ENCODE measurements around the gene CWC27.

Gene CWC27

GRCh38 chr5:64968591-64969110 is 199.9 kb downstream of the CWC27 start:
- TF ChIP-seq TRIM28 (IDR thresholded peaks at IDR 0.05; ENCODE audit: borderline replicate concordance, low read length) (no peak), ZNF302 (tag by site-specific recombination; IDR thresholded peaks at IDR 0.05; ENCODE audit: low read depth) (no peak), ZNF324 (tag by site-specific recombination; IDR thresholded peaks at IDR 0.05) (no peak), ZBTB8A (tag by site-specific recombination; IDR thresholded peaks at IDR 0.05) (no peak), ZNF792 (tag by site-specific recombination; IDR thresholded peaks at IDR 0.05) (no peak), ZFP41 (tag by site-specific recombination; IDR thresholded peaks at IDR 0.05; ENCODE audit: borderline replicate concordance) (no peak), ZNF621 (tag by site-specific recombination; IDR thresholded peaks at IDR 0.05) (no peak), ZNF473 (tag by site-specific recombination; IDR thresholded peaks at IDR 0.05) (no peak), ZNF692 (tag by site-specific recombination; IDR thresholded peaks at IDR 0.05) (no peak), ZNF335 (tag by site-specific recombination; conservative IDR thresholded peaks at IDR 0.05) (no peak), ZNF514 (tag by site-specific recombination; IDR thresholded peaks at IDR 0.05) (no peak), OVOL3 (tag by site-specific recombination; IDR thresholded peaks at IDR 0.05) (no peak), GLIS2 (tag by site-specific recombination; IDR thresholded peaks at IDR 0.05) (no peak), KLF1 (tag by site-specific recombination; IDR thresholded peaks at IDR 0.05) (no peak), OSR2 (tag by site-specific recombination; IDR thresholded peaks at IDR 0.05) (no peak), SP7 (tag by site-specific recombination; IDR thresholded peaks at IDR 0.05) (no peak)
- ChIA-PET POLR2A (no interaction called here), CTCF (no interaction called here)
- Histone ChIP-seq H3K9me3 (ENCODE audit: control insufficient read depth, insufficient read depth, low read depth, low read length) (no peaks in the 10 kb centered on the region), H3K4me3 (ENCODE audit: low read depth, low read length) (no peak overlapping the region), H3K4me1 (ENCODE audit: control insufficient read depth, insufficient read depth, low read length) (no peaks in the 10 kb centered on the region), H3K36me3 (ENCODE audit: control insufficient read depth in 2 of 2, insufficient read depth in 1 of 2, low read length in 2 of 2) (peaks cover 0 to 4% of the 10 kb centered on the region in 2 experiments; a peak in 1 of 3 replicates), H3K27ac (ENCODE audit: extremely low read depth, low read depth, low read length) (no peak overlapping the region)

GRCh38 chr5:64969578-64969977 is 200.8 kb downstream of the CWC27 start:
- no peak overlapping the region for H3K27ac ChIP-seq (ENCODE audit: extremely low read depth, low read depth, low read length)
- ChIA-PET CTCF (no interaction called here), POLR2A (no interaction called here)
- H3K4me3 ChIP-seq (ENCODE audit: low read depth, low read length), result no peak overlapping the region
- H3K9me3 ChIP-seq (ENCODE audit: control insufficient read depth, insufficient read depth, low read depth, low read length), result no peaks in the 10 kb centered on the region
- peaks cover 0 to 4% of the 10 kb centered on the region in 2 experiments; a peak in 1 of 3 replicates for H3K36me3 ChIP-seq (ENCODE audit: control insufficient read depth in 2 of 2, insufficient read depth in 1 of 2, low read length in 2 of 2)
- H3K4me1 ChIP-seq (ENCODE audit: control insufficient read depth, insufficient read depth, low read length), result no peaks in the 10 kb centered on the region
- TF ChIP-seq ZSCAN5A (tag by site-specific recombination; IDR thresholded peaks at IDR 0.05) (no peak), ZNF37A (tag by site-specific recombination; IDR thresholded peaks at IDR 0.05) (no peak), ZBTB7A (tag by site-specific recombination; IDR thresholded peaks at IDR 0.05; ENCODE audit: low read depth) (no peak), ZNF560 (tag by site-specific recombination; IDR thresholded peaks at IDR 0.05; ENCODE audit: borderline replicate concordance) (no peak), ZNF292 (tag by site-specific recombination; IDR thresholded peaks at IDR 0.05; ENCODE audit: borderline replicate concordance, low read depth) (no peak), BCL11B (tag by site-specific recombination; IDR thresholded peaks at IDR 0.05; ENCODE audit: low read depth) (no peak), ZFP37 (tag by site-specific recombination; IDR thresholded peaks at IDR 0.05) (no peak), PRDM1 (tag by site-specific recombination; IDR thresholded peaks at IDR 0.05) (no peak), ZXDB (tag by site-specific recombination; IDR thresholded peaks at IDR 0.05) (no peak)
